Brain pericyte (primary cell): Measurements from ENCODE around the gene SERPINA1.

Experiments used
- DNase-seq: peaks from one replicate; pipeline ENCODE4 v3.0.0-alpha.2; 2012; ENCODE audit warnings: low read depth, low spot score

SERPINA1 gene

DNA sequence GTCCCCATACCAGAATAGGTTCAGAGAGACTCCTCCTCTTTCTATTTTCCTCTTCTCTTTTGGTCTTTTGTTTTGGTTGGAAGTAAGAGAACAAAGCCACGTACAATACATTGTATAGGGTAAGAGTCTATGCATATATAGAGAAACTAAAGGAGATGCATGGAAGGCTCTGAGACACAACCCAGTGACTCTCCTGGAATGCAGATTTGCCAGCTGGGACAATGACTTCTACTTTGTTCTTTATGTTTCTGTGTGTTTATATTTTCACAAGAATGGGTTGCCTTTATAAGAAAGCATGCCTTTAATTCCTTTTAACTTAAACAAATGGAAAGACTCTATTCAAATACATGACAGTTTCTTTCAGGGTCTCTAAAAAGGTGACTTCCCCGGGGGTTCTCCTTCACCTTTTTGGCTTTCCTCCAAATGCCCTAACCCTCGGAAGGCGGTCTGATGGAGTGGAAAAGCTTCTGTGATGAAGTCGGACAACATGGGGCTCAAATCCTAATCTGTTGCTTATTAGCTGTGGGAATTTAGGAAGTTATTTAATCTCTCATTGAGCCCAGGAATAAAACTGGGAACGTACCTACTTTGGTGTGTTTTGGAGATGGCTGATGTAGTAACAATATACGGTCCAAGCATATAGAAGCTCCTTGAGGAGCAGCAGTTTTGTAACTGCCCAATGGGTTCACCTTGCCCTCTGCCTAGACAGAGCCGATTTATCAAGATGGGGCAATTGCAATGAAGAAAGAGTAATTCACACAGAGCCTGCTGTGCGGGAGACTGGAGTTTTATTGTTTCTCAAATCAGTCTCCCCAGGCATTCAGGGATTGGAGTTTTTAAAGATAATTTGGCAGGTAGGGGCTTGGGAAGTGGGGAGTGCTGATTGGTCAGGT, 9.1 kb upstream of the SERPINA1 start:
- DNase-seq: no peak

DNA sequence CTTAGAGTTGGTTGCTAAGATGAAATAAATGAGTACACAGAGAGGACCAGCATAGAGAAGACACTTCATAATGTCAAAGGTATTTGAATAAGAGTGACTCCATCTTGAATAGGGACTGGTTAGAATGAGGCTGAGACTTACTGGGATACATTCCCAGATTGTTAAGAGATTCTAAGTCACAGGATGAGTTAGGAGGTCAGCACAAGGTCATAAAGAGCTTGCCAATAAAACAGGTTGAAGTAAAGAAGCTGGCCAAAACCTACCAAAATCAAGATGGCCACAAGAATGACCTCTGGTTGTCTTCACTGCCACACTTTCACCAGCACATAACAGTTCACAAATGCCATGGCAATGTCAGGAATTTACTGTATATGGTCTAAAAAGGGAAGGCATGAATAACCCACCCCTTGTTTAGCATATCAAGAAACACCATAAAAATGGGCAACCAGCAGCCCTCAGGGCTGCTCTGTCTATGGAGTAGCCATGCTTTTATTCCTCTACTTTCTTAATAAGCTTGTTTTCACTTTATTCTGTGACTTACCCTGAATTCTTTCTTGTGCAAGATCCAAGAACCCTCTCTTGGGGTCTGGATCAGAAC, 8.3 kb upstream of the SERPINA1 start:
- DNase-seq: no peak

DNA sequence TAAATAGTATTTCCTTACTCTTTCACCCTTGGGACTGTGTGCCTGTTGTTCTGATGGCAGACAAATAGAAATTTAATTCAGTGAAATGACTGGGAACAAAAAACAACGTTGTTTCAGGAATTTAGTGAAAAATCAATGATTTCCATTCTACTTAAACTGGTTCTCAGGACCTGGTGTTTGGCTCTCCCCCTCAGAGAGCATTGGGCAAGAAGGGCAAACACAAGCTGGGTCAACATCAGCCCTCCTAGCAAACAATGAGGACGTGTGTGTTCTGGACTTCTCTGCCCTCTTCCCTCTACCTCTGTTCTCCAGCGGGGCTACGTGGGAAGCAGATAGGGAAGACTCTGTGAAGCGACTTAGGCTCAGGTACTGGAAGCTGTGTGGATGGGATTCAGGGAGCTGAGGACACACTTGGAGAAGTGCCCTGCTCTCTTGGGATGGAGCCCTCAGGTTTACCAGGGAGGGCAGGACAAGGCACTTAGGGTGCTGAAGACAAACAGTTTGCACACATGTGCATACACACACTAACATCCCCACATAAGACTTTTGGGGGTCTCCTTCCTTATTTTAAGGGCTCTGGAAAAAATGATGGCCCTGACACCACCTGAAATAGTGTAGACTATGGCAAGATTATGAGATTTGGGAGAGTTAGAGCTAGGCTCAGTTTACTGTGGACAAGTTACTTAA, 7.6 kb upstream of the SERPINA1 start:
- DNase-seq: no peak

GRCh38 chr14:94395282-94395887, 7.0 kb upstream of the SERPINA1 start:
- no peak for DNase-seq

DNA sequence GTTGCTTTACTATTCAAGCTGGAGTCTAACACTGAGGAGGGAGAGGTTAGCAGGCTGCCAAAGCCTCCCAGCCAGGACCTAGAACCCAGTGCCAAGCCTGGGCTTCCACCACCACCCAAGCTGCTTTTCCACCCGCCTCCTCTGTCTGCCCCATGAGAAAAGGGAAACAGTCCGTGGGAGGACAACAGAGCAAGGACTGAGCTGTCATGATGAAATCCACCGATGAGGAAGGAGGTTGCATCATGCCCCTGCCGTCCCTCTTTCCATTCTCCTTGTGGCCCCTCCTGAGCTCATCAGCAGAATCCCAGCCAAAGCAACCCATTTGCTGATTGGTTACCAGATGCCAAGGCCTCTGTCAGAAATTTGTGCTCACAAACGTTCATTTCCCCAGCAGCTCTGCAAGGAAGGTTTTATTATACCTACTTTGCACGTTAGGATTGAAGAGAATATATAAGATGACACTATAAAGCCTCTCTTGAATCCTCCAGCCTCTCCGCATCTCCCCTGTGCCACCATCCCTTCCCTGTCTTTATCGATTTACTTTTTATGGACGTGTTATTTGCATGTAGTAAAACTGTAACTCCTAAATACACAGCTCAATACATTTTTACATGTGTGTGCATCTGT, 6.3 kb upstream of the SERPINA1 start:
- no peak for DNase-seq

DNA sequence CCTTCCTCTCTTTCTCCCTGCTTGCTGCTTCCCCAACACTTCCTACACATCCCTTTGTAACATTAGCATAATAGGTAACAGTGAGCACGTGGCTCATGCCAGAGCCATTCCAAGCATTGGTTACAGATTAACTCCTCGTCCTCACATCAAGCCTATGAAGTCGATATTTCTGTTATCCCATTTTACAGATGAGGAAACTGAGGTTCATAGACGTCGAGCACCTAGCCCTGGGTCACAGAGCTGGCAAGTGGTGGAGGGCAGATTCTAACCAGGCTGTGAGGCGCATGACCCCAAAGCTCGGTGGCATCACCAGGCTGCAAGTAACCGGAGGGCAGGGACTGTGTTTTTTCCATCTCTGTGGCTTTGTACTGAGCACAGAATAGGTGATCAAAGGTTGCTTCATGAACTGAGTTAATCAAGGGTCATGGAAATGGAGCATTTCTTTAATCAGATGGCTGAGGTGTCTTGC, 5.7 kb upstream of the SERPINA1 start:
- no peak for DNase-seq

GRCh38 chr14:94393474-94393873, 5.1 kb upstream of the SERPINA1 start:
- no peak for DNase-seq

DNA sequence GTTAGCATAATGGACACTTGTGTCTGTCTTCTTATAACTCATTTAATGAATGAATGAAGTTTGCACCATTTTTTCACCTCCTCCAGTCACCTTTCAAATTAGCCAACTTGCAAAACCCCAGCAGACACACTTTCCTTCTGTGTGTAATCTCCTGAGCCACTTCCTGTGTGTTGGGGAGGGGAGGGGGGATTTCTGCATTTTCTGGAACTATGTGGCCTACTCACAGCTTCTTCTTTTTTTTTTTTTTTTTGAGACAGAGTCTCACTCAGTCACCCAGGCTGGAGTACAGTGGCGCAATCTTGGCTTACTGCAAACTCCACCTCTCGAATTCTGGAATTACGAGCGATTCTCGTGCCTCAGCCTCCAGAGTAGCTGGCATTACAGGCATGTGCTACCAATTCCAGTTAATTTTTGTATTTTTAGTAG, 4.1 kb upstream of the SERPINA1 start:
- DNase-seq: no peak

GRCh38 chr14:94391281-94391975, 3.0 kb upstream of the SERPINA1 start:
- no peak for DNase-seq

- no peak for DNase-seq
Measured at GRCh38 chr14:94390372-94391086, 2.1 kb upstream of the SERPINA1 start.

DNA sequence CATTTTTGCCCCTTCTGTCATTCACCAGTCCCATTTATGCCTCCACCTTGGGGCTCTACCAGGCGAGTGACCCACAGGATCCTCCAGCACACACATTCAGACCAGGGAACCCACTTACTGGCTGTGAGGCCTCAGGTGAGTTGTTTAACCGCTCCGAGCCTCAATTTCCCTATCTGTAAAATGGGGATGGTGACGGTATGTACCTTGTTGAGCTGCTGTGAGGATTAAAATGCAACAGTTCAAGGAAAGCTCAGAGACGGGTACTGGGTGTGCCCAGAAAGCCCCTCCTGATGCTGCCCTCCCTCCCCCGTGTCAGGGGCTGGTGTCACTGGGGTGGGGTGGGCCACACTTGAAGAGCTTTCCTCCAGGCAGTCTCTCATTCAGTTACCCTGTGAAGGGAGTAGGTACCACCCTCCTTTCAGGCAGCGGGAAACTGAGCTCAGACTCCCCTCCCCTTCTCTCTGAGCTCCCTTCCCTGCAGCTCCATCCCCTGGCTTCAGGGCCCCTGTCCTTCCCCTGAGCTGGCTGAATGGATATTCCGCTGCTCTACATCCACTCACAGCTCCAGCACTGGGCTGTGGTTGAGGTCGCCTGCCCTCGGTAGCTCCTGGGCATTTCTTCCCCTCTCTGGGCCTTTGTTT, 1.4 kb upstream of the SERPINA1 start:
- DNase-seq: no peak

DNA sequence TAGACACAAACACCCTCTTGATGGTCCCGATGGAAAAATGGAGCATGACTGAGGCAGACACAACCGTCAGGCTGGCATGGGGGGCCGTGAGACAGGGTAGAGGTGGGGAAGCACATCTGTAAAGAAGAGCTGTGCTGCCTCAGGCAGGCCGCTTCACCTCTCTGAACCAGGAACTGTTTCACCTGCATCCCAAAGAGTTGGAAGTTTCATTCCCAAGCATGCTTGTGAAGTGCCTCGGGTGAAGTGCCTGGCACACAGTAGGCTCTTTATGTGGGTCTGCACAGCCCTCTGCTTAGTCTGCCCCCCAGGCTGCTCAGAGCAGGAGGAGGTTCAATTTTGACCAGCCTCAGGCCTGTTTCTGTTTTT, 685 bp upstream of the SERPINA1 start:
- no peak for DNase-seq

DNA sequence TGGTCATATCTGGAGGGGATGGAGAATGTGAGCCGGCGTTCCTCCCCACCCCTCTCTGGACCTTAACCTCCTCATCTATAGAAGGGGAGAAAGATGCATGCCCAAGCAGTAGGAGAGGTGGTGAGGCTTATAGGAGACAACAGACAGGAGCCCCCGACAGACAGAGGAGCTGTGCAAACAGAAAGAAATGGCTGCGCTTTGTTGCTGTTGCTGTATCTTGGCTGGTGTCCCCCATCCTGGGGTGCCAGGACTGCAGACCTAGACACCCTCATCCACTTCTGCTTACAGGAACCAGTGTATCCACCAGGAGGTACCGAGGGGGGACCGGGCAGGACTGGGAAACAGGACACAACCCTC, 397 bp downstream of the SERPINA1 start:
- no peak for DNase-seq

GRCh38 chr14:94387051-94388026, 1.1 kb downstream of the SERPINA1 start:
- DNase-seq: no peak

GRCh38 chr14:94386085-94387031, 2.0 kb downstream of the SERPINA1 start:
- DNase-seq: no peak

DNA sequence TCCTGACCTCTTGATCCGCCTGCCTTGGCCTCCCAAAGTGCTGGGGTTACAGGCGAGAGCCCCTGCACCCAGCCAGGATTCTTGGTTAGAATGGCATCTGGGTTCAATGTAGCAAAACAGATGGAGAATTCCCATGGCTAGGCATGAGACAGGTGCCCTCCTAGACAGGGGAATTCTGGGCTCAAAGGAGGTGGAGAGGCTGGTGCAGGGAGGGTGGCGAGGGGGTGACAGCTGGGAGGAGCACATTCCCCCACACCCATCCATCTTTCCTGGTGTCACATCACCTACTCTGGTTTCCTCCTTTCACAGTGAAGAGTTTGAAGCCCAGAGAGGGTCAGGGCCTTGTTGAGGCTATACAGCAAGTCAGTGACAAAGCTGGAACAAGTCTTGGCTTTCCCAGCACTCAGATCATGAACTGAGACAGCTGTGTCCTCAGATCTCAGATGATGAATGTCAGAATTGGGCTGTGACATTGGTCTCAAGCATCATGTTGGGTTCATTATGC, 2.8 kb downstream of the SERPINA1 start:
- DNase-seq: no peak

DNA sequence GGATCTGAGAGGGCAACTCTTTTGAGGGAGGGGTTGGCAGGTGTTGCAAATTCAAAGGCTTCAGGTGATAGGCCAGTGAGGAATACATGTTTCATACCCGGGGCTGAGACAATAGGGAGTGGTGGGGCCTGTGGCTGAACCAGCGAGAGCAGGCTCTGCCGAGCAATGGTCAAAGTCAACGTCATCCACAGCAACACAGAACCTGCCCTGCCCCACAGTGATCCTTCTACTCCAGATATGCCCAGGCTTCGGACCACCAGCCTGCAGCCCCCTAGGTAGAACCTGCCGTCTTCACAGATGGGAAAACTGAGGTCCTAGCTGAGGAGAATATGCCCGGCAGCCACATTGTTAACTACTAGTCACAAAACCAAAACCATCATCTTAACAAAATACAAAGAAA, 4.1 kb downstream of the SERPINA1 start:
- no peak for DNase-seq
